ENCODE results near the gene CNBD2.

The CNBD2 gene

DNA sequence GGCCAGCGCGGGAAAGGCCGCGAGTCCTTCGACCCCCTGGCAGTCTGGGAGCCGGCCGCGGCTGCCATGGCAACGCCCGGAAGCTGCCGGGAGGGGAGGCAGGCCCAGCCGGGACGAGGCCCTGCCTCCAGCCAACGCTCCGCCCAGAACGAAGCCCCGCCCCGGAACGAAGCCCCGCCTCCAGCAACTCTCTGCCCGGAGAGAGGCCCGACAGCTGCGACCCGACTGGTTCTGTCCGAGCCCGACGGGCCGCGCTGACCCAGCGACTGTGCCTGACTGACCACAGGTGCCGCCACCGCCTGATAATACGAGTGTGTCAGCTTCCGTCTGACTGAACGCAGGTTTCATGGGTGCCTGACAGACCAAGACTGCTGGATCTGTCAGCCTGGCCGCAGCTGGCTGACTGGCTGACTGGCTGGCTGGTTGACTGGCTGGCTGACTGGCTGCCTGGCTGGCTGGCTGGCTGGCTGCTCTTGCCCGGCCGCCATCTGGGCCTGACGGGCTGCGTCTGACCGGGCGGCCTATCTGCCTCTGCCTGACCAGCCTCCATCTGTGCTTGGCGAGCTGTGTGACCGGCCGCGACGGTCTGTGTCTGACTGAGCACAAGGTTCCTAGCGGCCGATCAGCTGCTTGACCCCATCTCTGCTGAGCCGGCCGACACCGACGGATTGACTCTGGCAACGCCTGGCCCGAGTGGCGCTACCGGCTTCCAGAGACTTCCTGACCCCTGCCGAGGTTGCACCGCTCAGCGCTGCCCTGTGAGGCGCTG, 96.5 kb downstream of the CNBD2 start:
- TF ChIP-seq OSR1 (CRISPR knock-in tag; IDR thresholded peaks at IDR 0.05) (no peak), ZFP30 (CRISPR knock-in tag; IDR thresholded peaks at IDR 0.05) (no peak), TCF4 (CRISPR knock-in tag; IDR thresholded peaks at IDR 0.05; ENCODE audit: borderline replicate concordance) (peak; percentile 40; the same call in 1 of the 2 replicates), ZNF70 (CRISPR knock-in tag; IDR thresholded peaks at IDR 0.05) (no peak), PATZ1 (CRISPR knock-in tag; IDR thresholded peaks at IDR 0.05; ENCODE audit: borderline replicate concordance) (no peak), ZNF8 (CRISPR knock-in tag; IDR thresholded peaks at IDR 0.05) (no peak), ZC3H10 (CRISPR knock-in tag; IDR thresholded peaks at IDR 0.05) (no peak)
- TF ChIP-seq, protein P1, sequence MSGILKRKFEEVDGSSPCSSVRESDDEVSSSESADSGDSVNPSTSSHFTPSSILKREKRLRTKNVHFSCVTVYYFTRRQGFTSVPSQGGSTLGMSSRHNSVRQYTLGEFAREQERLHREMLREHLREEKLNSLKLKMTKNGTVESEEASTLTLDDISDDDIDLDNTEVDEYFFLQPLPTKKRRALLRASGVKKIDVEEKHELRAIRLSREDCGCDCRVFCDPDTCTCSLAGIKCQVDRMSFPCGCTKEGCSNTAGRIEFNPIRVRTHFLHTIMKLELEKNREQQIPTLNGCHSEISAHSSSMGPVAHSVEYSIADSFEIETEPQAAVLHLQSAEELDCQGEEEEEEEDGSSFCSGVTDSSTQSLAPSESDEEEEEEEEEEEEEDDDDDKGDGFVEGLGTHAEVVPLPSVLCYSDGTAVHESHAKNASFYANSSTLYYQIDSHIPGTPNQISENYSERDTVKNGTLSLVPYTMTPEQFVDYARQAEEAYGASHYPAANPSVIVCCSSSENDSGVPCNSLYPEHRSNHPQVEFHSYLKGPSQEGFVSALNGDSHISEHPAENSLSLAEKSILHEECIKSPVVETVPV (CRISPR knock-in tag; IDR thresholded peaks at IDR 0.05): no peak
- ATAC-seq: peak; percentile 98

DNA sequence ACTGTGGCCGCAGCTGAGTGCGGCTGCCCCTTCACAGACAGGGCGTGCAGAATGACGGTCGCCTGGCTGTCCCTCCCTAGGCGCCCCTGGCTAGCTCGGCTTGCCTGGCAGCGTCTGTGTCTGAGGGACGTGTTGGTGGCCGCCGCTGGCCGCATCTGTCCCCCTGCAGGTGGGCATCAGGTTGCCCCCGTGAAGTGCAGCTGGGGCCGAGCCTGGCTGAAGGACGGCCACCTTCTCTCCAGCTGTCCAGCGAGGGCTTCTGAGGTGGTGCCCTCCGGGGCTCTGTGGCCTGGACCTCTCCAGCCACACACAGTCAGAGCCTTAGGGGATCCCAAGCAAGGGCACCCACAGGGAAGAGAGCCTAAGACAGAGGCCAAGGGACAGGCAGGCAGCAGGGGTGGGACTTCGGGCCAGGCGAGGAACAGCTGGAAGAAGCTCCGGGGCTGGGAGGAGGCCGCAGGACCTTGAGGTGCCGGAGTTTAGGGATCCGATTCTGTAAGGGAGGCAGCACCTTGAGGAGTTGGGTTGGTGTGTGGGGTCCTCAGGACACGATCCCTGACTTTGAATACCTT, 97.1 kb downstream of the CNBD2 start:
- no peak for ATAC-seq
- TF ChIP-seq PATZ1 (CRISPR knock-in tag; IDR thresholded peaks at IDR 0.05; ENCODE audit: borderline replicate concordance) (no peak), TCF4 (CRISPR knock-in tag; IDR thresholded peaks at IDR 0.05; ENCODE audit: borderline replicate concordance) (no peak), ZNF565 (CRISPR knock-in tag; conservative IDR thresholded peaks at IDR 0.05; ENCODE audit: low read depth) (no peak), ZFP3 (CRISPR knock-in tag; IDR thresholded peaks at IDR 0.05) (no peak), CREB5 (CRISPR knock-in tag; IDR thresholded peaks at IDR 0.05; ENCODE audit: low read depth) (no peak), ZFP30 (CRISPR knock-in tag; IDR thresholded peaks at IDR 0.05) (no peak), ARNTL (CRISPR knock-in tag; IDR thresholded peaks at IDR 0.05; ENCODE audit: borderline replicate concordance, low read depth) (no peak), ZNF8 (CRISPR knock-in tag; IDR thresholded peaks at IDR 0.05) (no peak), TOX (CRISPR knock-in tag; IDR thresholded peaks at IDR 0.05; ENCODE audit: borderline replicate concordance) (no peak), ESRRG (CRISPR knock-in tag; IDR thresholded peaks at IDR 0.05) (no peak)

DNA sequence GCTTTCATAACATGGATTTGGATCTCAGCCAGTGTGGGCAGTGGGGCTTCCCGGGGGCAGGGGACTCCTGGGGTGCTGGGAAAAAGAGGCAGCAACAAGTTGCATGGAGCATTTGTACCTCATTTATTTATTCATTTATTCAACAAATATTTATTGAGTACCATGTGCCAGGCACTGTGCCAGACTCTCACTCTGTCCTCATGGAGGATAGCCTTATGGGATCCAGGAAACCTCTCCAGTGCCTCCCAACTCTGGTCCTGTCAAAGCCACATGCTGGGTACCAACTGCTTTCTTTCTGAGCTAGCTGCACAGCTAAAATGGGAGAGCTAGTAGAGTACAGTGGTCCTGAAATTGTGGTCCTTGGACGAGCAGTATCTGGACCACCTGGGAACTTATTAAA, 98.4 kb downstream of the CNBD2 start:
- ATAC-seq: no peak
- no peak for TF ChIP-seq TOX (CRISPR knock-in tag; IDR thresholded peaks at IDR 0.05; ENCODE audit: borderline replicate concordance)
- TF ChIP-seq OSR1 (CRISPR knock-in tag; IDR thresholded peaks at IDR 0.05): no peak
- TF ChIP-seq BACH2 (CRISPR knock-in tag; IDR thresholded peaks at IDR 0.05; ENCODE audit: borderline replicate concordance): no peak
- TF ChIP-seq POU6F1 (CRISPR knock-in tag; IDR thresholded peaks at IDR 0.05; ENCODE audit: borderline replicate concordance, low read depth): no peak
- no peak for TF ChIP-seq ZNF565 (CRISPR knock-in tag; conservative IDR thresholded peaks at IDR 0.05; ENCODE audit: low read depth)
- no peak for TF ChIP-seq PATZ1 (CRISPR knock-in tag; IDR thresholded peaks at IDR 0.05; ENCODE audit: borderline replicate concordance)
- TF ChIP-seq SNAI2 (CRISPR knock-in tag; IDR thresholded peaks at IDR 0.05): no peak
- TF ChIP-seq ARNTL (CRISPR knock-in tag; IDR thresholded peaks at IDR 0.05; ENCODE audit: borderline replicate concordance, low read depth): no peak
- no peak for TF ChIP-seq TCF4 (CRISPR knock-in tag; IDR thresholded peaks at IDR 0.05; ENCODE audit: borderline replicate concordance)
- TF ChIP-seq CSDC2 (CRISPR knock-in tag; IDR thresholded peaks at IDR 0.05): no peak
- no peak for TF ChIP-seq GLIS3 (CRISPR knock-in tag; IDR thresholded peaks at IDR 0.05)
- no peak for TF ChIP-seq CREB5 (CRISPR knock-in tag; IDR thresholded peaks at IDR 0.05; ENCODE audit: low read depth)
- TF ChIP-seq, protein P1 (CRISPR knock-in tag; IDR thresholded peaks at IDR 0.05): no peak
- no peak for TF ChIP-seq RARB (CRISPR knock-in tag; IDR thresholded peaks at IDR 0.05)

Data from SK-N-SH treated with all-trans-retinoic acid at 6 μM for 48 hours (cell line).